H1 (cell line): Measurements from ENCODE around the gene DYSF. TPM values are rescaled to one million over a fixed set of nuclear protein-coding genes. Genes with fewer than 3 reads are reported as not detected.

Source experiments
- CTCF ChIA-PET: fragments of 300-600 bp; sonication (Branson Sonifier 250); formaldehyde crosslinking; loops from one replicate; lab custom pipeline; 2021; ENCODE audit not compliant: partially characterized antibody; lab: Charles Lee
- POLR2A ChIA-PET: fragments of 300-600 bp; sonication (Branson Sonifier 250); formaldehyde crosslinking; loops from one replicate; lab custom pipeline; 2021; ENCODE audit warnings: inconsistent platforms; ENCODE audit not compliant: partially characterized antibody; lab: Charles Lee
- DNase-seq, 2 experiments: peaks; one replicate each; pipeline versions ENCODE4 v3.0.0 to v3.0.0-alpha.2; 2010 to 2022; ENCODE audit warnings: low spot score in 2 of 2, low read depth in 1 of 2, mixed read lengths in 1 of 2
- FAIRE-seq: peaks from 2 replicates; lab custom pipeline; 2011; peaks lifted over from hg19 to GRCh38; lab: Jason Lieb, UNC
- H2AFZ ChIP-seq: 2 replicates; pipeline ENCODE4 v1.8.1; 2012; ENCODE audit warnings: low read length, inconsistent platforms
- H2AK5ac ChIP-seq: 2 replicates; pipeline ENCODE4 v1.6.1; 2013; ENCODE audit warnings: low read depth, low read length
- H2BK120ac ChIP-seq: replicated peaks from 2 replicates; pipeline ENCODE3; 2013; ENCODE audit warnings: low read depth, low read length, inconsistent platforms
- H2BK12ac ChIP-seq: 2 replicates; pipeline ENCODE4 v1.6.1; 2013; ENCODE audit warnings: low read depth, low read length
- H2BK15ac ChIP-seq: 2 replicates; pipeline ENCODE4 v1.6.1; 2013; ENCODE audit warnings: low read length
- H2BK20ac ChIP-seq: 2 replicates; pipeline ENCODE4 v1.6.1; 2013; ENCODE audit warnings: low read length
- H2BK5ac ChIP-seq: 2 replicates; pipeline ENCODE4 v1.6.1; 2013; ENCODE audit warnings: low read depth, low read length
- H3K14ac ChIP-seq: 2 replicates; pipeline ENCODE4 v1.6.1; 2013; ENCODE audit warnings: inconsistent platforms; ENCODE audit not compliant: insufficient read length
- H3K18ac ChIP-seq: 2 replicates; pipeline ENCODE4 v1.6.1; 2013; ENCODE audit warnings: low read length; ENCODE audit errors: extremely low read depth
- H3K23ac ChIP-seq: 2 replicates; pipeline ENCODE4 v1.6.1; 2013; ENCODE audit warnings: inconsistent platforms; ENCODE audit not compliant: insufficient read length
- H3K23me2 ChIP-seq: 2 replicates; pipeline ENCODE4 v1.6.1; 2013; ENCODE audit warnings: low read depth, low read length
- H3K27ac ChIP-seq: 2 replicates; pipeline ENCODE4 v1.6.1; 2011; ENCODE audit warnings: low read depth, low read length, inconsistent platforms
- H3K27me3 ChIP-seq, 4 experiments: replicated peaks in 1 of 4; 1 replicate in 1 of 4; 2 replicates in 3 of 4; pipeline versions ENCODE4 v1.6.1 to v1.8.1; 2011 to 2013; ENCODE audit warnings: low read length in 3 of 4, mild to moderate bottlenecking in 3 of 4, inconsistent platforms in 2 of 4, mixed read lengths in 2 of 4, moderate library complexity in 1 of 4; ENCODE audit not compliant: control insufficient read depth in 3 of 4, insufficient read depth in 3 of 4; ENCODE audit errors: extremely low read depth in 1 of 4
- H3K36me3 ChIP-seq, 4 experiments: 2 replicates each; pipeline versions ENCODE4 v1.6.1 to v1.8.1; 2011 to 2013; ENCODE audit warnings: mild to moderate bottlenecking in 4 of 4, low read length in 3 of 4, moderate library complexity in 2 of 4, control low read depth in 1 of 4, inconsistent platforms in 1 of 4; ENCODE audit not compliant: insufficient read depth in 4 of 4, control insufficient read depth in 2 of 4
- H3K4ac ChIP-seq: replicated peaks from 2 replicates; pipeline ENCODE3; 2013; ENCODE audit warnings: low read length, low read depth, mixed read lengths, inconsistent platforms; ENCODE audit not compliant: insufficient read length
- H3K4me1 ChIP-seq, 4 experiments: replicated peaks in 1 of 4; 1 replicate in 1 of 4; 2 replicates in 3 of 4; pipeline versions ENCODE4 v1.6.1 to v1.8.1; 2011 to 2013; ENCODE audit warnings: low read length in 3 of 4, inconsistent platforms in 2 of 4, mixed read lengths in 1 of 4; ENCODE audit not compliant: insufficient read depth in 4 of 4, control insufficient read depth in 3 of 4
- H3K4me2 ChIP-seq, 2 experiments: 2 replicates each; pipeline versions ENCODE4 v1.6.1 to v1.8.1; 2011 to 2013; ENCODE audit warnings: low read depth in 2 of 2, low read length in 2 of 2, control low read depth in 1 of 2, inconsistent platforms in 1 of 2, mild to moderate bottlenecking in 1 of 2; ENCODE audit not compliant: insufficient read depth in 1 of 2
- H3K4me3 ChIP-seq, 4 experiments: fragments of 200-600, 300-600 bp in 1 of 4; sonication (generic), shearing (Covaris generic), sonication (Bioruptor Twin) in 1 of 4; 2 replicates each; pipeline versions ENCODE4 v1.5.1 to v1.8.1; 2011 to 2016; ENCODE audit warnings: low read length in 4 of 4, low read depth in 3 of 4, control low read depth in 2 of 4, inconsistent platforms in 2 of 4, mild to moderate bottlenecking in 2 of 4, mixed read lengths in 1 of 4, moderate library complexity in 1 of 4; ENCODE audit not compliant: insufficient read depth in 2 of 4; ENCODE audit errors: extremely low read depth in 1 of 4
- H3K56ac ChIP-seq: replicated peaks from 2 replicates; pipeline ENCODE3; 2013; ENCODE audit warnings: low read depth, mild to moderate bottlenecking, mixed read lengths, low read length, inconsistent platforms; ENCODE audit not compliant: insufficient read length
- H3K79me1 ChIP-seq: 2 replicates; pipeline ENCODE4 v1.6.1; 2013; ENCODE audit warnings: low read depth, low read length, control low read depth
- H3K79me2 ChIP-seq, 2 experiments: 2 replicates each; pipeline versions ENCODE4 v1.6.1 to v1.8.1; 2012 to 2013; ENCODE audit warnings: low read length in 2 of 2, mild to moderate bottlenecking in 2 of 2, inconsistent platforms in 1 of 2; ENCODE audit not compliant: insufficient read depth in 2 of 2, control insufficient read depth in 1 of 2
- H3K9ac ChIP-seq, 4 experiments: replicated peaks in 1 of 4; 1 replicate in 1 of 4; 2 replicates in 3 of 4; pipeline versions ENCODE4 v1.6.1 to v1.8.1; 2011 to 2013; ENCODE audit warnings: low read depth in 3 of 4, low read length in 3 of 4, control low read depth in 2 of 4, mild to moderate bottlenecking in 2 of 4, moderate library complexity in 2 of 4, inconsistent platforms in 1 of 4; ENCODE audit errors: extremely low read depth in 1 of 4
- H3K9me3 ChIP-seq, 2 experiments: 2 replicates each; pipeline versions ENCODE4 v1.6.1 to v1.8.1; 2012 to 2013; ENCODE audit warnings: mild to moderate bottlenecking in 2 of 2, moderate library complexity in 2 of 2, control low read depth in 1 of 2, inconsistent platforms in 1 of 2, low read depth in 1 of 2, low read length in 1 of 2, mixed read lengths in 1 of 2; ENCODE audit not compliant: insufficient read depth in 2 of 2
- H4K20me1 ChIP-seq, 2 experiments: replicated peaks in 1 of 2; 2 replicates each; pipeline versions ENCODE3 to v1.8.1; 2011 to 2013; ENCODE audit warnings: inconsistent platforms in 2 of 2, low read length in 2 of 2, mild to moderate bottlenecking in 1 of 2; ENCODE audit not compliant: insufficient read depth in 2 of 2, control insufficient read depth in 1 of 2
- H4K5ac ChIP-seq: 2 replicates; pipeline ENCODE4 v1.6.1; 2013; ENCODE audit warnings: low read length, low read depth, mixed read lengths, inconsistent platforms; ENCODE audit not compliant: insufficient read length
- H4K8ac ChIP-seq: 2 replicates; pipeline ENCODE4 v1.8.0; 2013; ENCODE audit warnings: mild to moderate bottlenecking, moderate library complexity, low read length, inconsistent platforms; ENCODE audit not compliant: insufficient read depth; ENCODE audit errors: extremely low read depth
- H4K91ac ChIP-seq: replicated peaks from 2 replicates; pipeline ENCODE3; 2013; ENCODE audit warnings: low read length, mixed read lengths, inconsistent platforms; ENCODE audit not compliant: insufficient read length
- BRCA1 ChIP-seq: IDR thresholded peaks from 2 replicates; pipeline ENCODE4 v1.6.1; 2012; ENCODE audit warnings: low read depth, low read length, improper control_type of control experiment
- CBX5 ChIP-seq: fragments of 300-800, 300-1000 bp; sonication (generic); IDR thresholded peaks from 2 replicates; pipeline ENCODE4 v1.7.1; 2016; ENCODE audit warnings: antibody characterized with exemption, low read length, low read depth
- CBX8 ChIP-seq: fragments of 300-800, 300-1000 bp; sonication (generic); IDR thresholded peaks from 2 replicates; pipeline ENCODE4 v1.7.1; 2016; ENCODE audit warnings: low read depth, low read length, borderline replicate concordance
- EGR1 ChIP-seq: IDR thresholded peaks from 2 replicates; pipeline ENCODE4 v1.6.1; 2011; ENCODE audit warnings: low read depth, low read length, borderline replicate concordance
- EP300 ChIP-seq, 2 experiments: IDR thresholded peaks; 1 replicate in 1 of 2; 2 replicates in 1 of 2; pipeline ENCODE4 v1.6.1; 2011 to 2012; ENCODE audit warnings: low read depth in 2 of 2, low read length in 2 of 2, mild to moderate bottlenecking in 2 of 2, borderline replicate concordance in 1 of 2, inconsistent platforms in 1 of 2, moderate library complexity in 1 of 2
- MAFK ChIP-seq: IDR thresholded peaks from 2 replicates; pipeline ENCODE4 v1.6.1; 2012; ENCODE audit warnings: low read depth, mild to moderate bottlenecking, improper control_type of control experiment, low read length
- NANOG ChIP-seq: IDR thresholded peaks from 2 replicates; pipeline ENCODE4 v1.6.1; 2011; ENCODE audit warnings: low read length, low read depth, mild to moderate bottlenecking, inconsistent platforms; ENCODE audit not compliant: insufficient read depth, poor library complexity, severe bottlenecking
- NRF1 ChIP-seq: IDR thresholded peaks from 2 replicates; pipeline ENCODE4 v1.6.1; 2011; ENCODE audit warnings: mild to moderate bottlenecking, low read depth, low read length, improper control_type of control experiment
- POLR2A ChIP-seq, 2 experiments: IDR thresholded peaks; 1 replicate in 1 of 2; 2 replicates in 1 of 2; pipeline ENCODE4 v1.6.1; 2011; ENCODE audit warnings: low read depth in 2 of 2, low read length in 2 of 2, mild to moderate bottlenecking in 2 of 2; ENCODE audit errors: control extremely low read depth in 1 of 2
- RBBP5 ChIP-seq: IDR thresholded peaks from 2 replicates; pipeline ENCODE4 v1.7.1; 2012; ENCODE audit warnings: low read depth, mild to moderate bottlenecking, inconsistent platforms, low read length, moderate library complexity, borderline replicate concordance
- RFX5 ChIP-seq: IDR thresholded peaks from 2 replicates; pipeline ENCODE4 v1.6.1; 2011; ENCODE audit warnings: low read depth, low read length, improper control_type of control experiment, borderline replicate concordance
- SAP30 ChIP-seq: fragments of 300-600 bp; sonication (generic); IDR thresholded peaks from 2 replicates; pipeline ENCODE4 v1.7.1; 2012; ENCODE audit warnings: low read length, moderate library complexity, mild to moderate bottlenecking, inconsistent platforms; ENCODE audit not compliant: insufficient read depth, insufficient replicate concordance
- SP1 ChIP-seq: IDR thresholded peaks from 2 replicates; pipeline ENCODE4 v1.6.1; 2011; ENCODE audit warnings: low read depth, low read length
- TAF1 ChIP-seq: IDR thresholded peaks from 2 replicates; pipeline ENCODE4 v1.6.1; 2011; ENCODE audit warnings: mild to moderate bottlenecking, low read depth, low read length
- YY1 ChIP-seq: IDR thresholded peaks from 2 replicates; pipeline ENCODE4 v1.6.1; 2011; ENCODE audit warnings: low read depth, mild to moderate bottlenecking, low read length
- WGBS, 2 experiments: shearing (Covaris generic) in 1 of 2; methylation state at CpG; one replicate each; pipeline versions ENCODE4 v1.1.6 to v1.1.7; 2013 to 2015; ENCODE audit warnings: low lambda C conversion rate in 2 of 2, mixed read lengths in 2 of 2, inconsistent platforms in 1 of 2, low coverage in 1 of 2, missing lambda C conversion rate in 1 of 2; ENCODE audit not compliant: insufficient replicate concordance in 2 of 2, insufficient coverage in 1 of 2, insufficient read length in 1 of 2; ENCODE audit errors: extremely low coverage in 1 of 2, missing lambda C conversion rate in 1 of 2; 5-methylcytosine and 5-hydroxymethylcytosine counted together
- polyA plus RNA-seq, 7 experiments: library from polyadenylated mRNA; depleted of rRNA in 3 of 7; stranded (reverse) in 5 of 7; unstranded in 2 of 7; fragments of >200 nt in 5 of 7; fragments of 200-250 nt in 2 of 7; gene quantifications; 1 replicate in 5 of 7; 2 replicates in 1 of 7; 4 replicates in 1 of 7; pipeline versions ENCODE4 v1.2.1 to v1.2.3, GENCODE V29; 2011 to 2013; ENCODE audit warnings: missing spikeins in 2 of 7, mixed read lengths in 2 of 7
- total RNA-seq: library from RNA; stranded (reverse); fragmentation: NEBNext Ultra II Directional; extraction: Animal tissue kit (Norgen Biotek cat#: 25700); gene quantifications from 2 replicates; pipeline ENCODE4 v1.2.1, GENCODE V29; 2021

The DYSF gene
- total and polyA plus RNA-seq, 2 of the 8 experiments (the other 6 are each of a cell fraction or from before 2014, with no cell fraction given), result 5.8 to 7.1 TPM

GRCh38 chr2:71563872-71564271 lies 110.5 kb downstream of the DYSF start:
- CTCF ChIA-PET, result interaction anchor here (1.3 to 22.8 kb wide), 5 partner anchors 11 to 236 kb away, joined by 3 to 386 read pairs (median 4); no protein-coding TSS in a partner anchor
- Histone ChIP-seq H3K14ac (no peak overlapping the region), H2AK5ac (no peak overlapping the region), H3K9me3 (no peaks in the 10 kb centered on the region), H4K91ac (no peak overlapping the region), H4K8ac (no peak overlapping the region; the same call in 1 of the 2 replicates), H3K27me3 (no peaks in the 10 kb centered on the region), H4K5ac (no peak overlapping the region), H4K20me1 (no peaks in the 10 kb centered on the region), H3K4me1 (peaks cover 0 to 4% (median 0%) of the 10 kb centered on the region in 4 experiments; a peak in 3 of 7 replicates), H3K4me3 (no peak overlapping the region), H2BK15ac (no peak overlapping the region), H3K27ac (no peak overlapping the region), H3K4ac (no peak overlapping the region), H2BK120ac (no peak overlapping the region), H3K36me3 (no peaks in the 10 kb centered on the region), H3K23me2 (no peaks in the 10 kb centered on the region), H3K23ac (no peak overlapping the region), H2BK20ac (no peak overlapping the region), H3K4me2 (no peak overlapping the region), H3K79me2 (no peaks in the 10 kb centered on the region), H3K56ac (no peak overlapping the region), H3K18ac (no peak overlapping the region), H2BK5ac (no peak overlapping the region), H2BK12ac (no peak overlapping the region), H3K9ac (no peak overlapping the region), H3K79me1 (no peaks in the 10 kb centered on the region), H2AFZ (no peak overlapping the region)
- POLR2A ChIA-PET, result interaction anchor here (0.8 kb wide), 1 partner anchor 22 kb away, joined by 3 read pairs; no protein-coding TSS in a partner anchor
- FAIRE-seq (no peak), DNase-seq (no peak)
- WGBS, 2 experiments, result 82% methylated on average over 8 of the region's 11 CpGs; no CpG with 5 or more reads in 1 of the 2 experiments
- TF ChIP-seq TAF1 (no peak), YY1 (no peak), POLR2A (IDR thresholded peaks at IDR 0.05; ENCODE audit: control extremely low read depth in 1 of 2, low read depth in 2 of 2, low read length in 2 of 2) (no peak), CBX5 (no peak), CBX8 (no peak), NRF1 (no peak), RFX5 (no peak), EP300 (IDR thresholded peaks at IDR 0.05; ENCODE audit: borderline replicate concordance in 1 of 2, low read depth in 2 of 2, low read length in 2 of 2) (no peak), MAFK (no peak), BRCA1 (no peak), SAP30 (no peak), RBBP5 (no peak), EGR1 (no peak), SP1 (no peak), NANOG (no peak)
